NT2/D1 (cell line): ENCODE measurements around the gene PLXNA2.

Experiments used
- DNase-seq: peaks from one replicate; pipeline ENCODE4 v3.0.0-alpha.2; 2011; ENCODE audit warnings: low read depth, low spot score
- H3K27me3 ChIP-seq: 2 replicates; pipeline ENCODE4 v1.6.0; 2011; ENCODE audit warnings: mild to moderate bottlenecking; ENCODE audit not compliant: insufficient read length, insufficient read depth
- H3K36me3 ChIP-seq: 2 replicates; pipeline ENCODE4 v1.6.1; 2011; ENCODE audit warnings: mild to moderate bottlenecking, low read length, mixed read lengths; ENCODE audit not compliant: insufficient read depth, insufficient read length
- H3K4me1 ChIP-seq: 2 replicates; pipeline ENCODE4 v1.5.1; 2011; ENCODE audit not compliant: insufficient read depth, insufficient read length
- H3K4me3 ChIP-seq: 2 replicates; pipeline ENCODE4 v1.5.1; 2011; ENCODE audit warnings: low read depth; ENCODE audit not compliant: insufficient read length
- H3K9ac ChIP-seq: 2 replicates; pipeline ENCODE4 v1.6.0; 2011; ENCODE audit warnings: low read depth; ENCODE audit not compliant: insufficient read length
- H3K9me3 ChIP-seq: 2 replicates; pipeline ENCODE4 v1.5.1; 2011; ENCODE audit warnings: mild to moderate bottlenecking, low read length; ENCODE audit not compliant: insufficient read depth
- SUZ12 ChIP-seq: IDR thresholded peaks from 2 replicates; pipeline ENCODE4 v1.6.1; 2011; ENCODE audit not compliant: insufficient read length, insufficient read depth; ENCODE audit errors: extremely low read depth
- YY1 ChIP-seq: IDR thresholded peaks from 2 replicates; pipeline ENCODE4 v1.6.1; 2011; ENCODE audit not compliant: insufficient read length, insufficient read depth
- ZNF274 ChIP-seq: IDR thresholded peaks from 2 replicates; pipeline ENCODE4 v1.6.1; 2011; ENCODE audit warnings: mild to moderate bottlenecking, low read depth, low read length

Gene PLXNA2

DNA sequence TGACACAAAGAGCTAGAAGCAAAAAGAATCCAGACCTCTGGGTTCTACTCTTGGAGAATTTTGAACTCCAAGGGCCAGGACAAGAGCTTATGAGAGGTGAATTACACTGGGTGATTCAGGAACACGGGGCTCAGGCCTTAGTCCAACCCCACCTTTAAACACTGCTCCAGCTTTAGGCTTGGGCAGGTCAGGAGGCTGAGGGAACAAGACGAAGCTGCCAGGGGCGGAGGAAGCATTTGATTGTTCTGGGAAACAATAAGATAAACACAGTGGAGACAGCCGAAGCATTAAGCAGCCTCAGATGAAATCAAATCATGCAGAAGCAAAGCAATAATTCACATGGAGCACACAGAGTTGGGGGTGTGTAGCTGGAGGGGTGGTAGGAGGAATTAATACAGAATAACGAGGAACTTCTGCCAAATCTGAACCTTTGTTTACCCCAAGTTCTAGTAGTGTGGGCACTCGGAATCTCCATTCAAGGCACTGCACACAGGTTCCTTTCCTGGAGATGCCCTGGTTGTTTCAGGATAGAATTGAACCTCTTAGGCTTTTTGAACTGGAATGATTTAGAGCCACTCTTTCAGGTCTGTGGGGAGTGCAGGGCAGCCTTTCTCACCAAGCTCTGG is 93.2 kb downstream of the PLXNA2 start:
- Histone ChIP-seq H3K27me3 (no peaks in the 10 kb centered on the region), H3K36me3 (no peaks in the 10 kb centered on the region), H3K4me1 (peaks cover 7% of the 10 kb centered on the region), H3K9ac (no peak overlapping the region), H3K9me3 (no peaks in the 10 kb centered on the region), H3K4me3 (no peak overlapping the region)
- TF ChIP-seq SUZ12 (no peak), YY1 (no peak)
- DNase-seq = no peak

- Histone ChIP-seq H3K9ac (no peak overlapping the region), H3K27me3 (no peaks in the 10 kb centered on the region), H3K36me3 (no peaks in the 10 kb centered on the region), H3K4me3 (no peak overlapping the region), H3K9me3 (no peaks in the 10 kb centered on the region), H3K4me1 (peaks cover 12% of the 10 kb centered on the region)
- TF ChIP-seq ZNF274 (no peak), YY1 (no peak), SUZ12 (no peak)
- no peak for DNase-seq
Observed at GRCh38 chr1:208149776-208150514, 94.2 kb downstream of the PLXNA2 start.

- Histone ChIP-seq H3K27me3 (no peaks in the 10 kb centered on the region), H3K9ac (no peak overlapping the region)
Observed at GRCh38 chr1:208149213-208149612, 95.0 kb downstream of the PLXNA2 start.

GRCh38 chr1:208148380-208148779 is 95.8 kb downstream of the PLXNA2 start:
- Histone ChIP-seq H3K9ac (no peak overlapping the region), H3K36me3 (no peaks in the 10 kb centered on the region), H3K27me3 (no peaks in the 10 kb centered on the region), H3K4me3 (no peak overlapping the region), H3K9me3 (no peaks in the 10 kb centered on the region), H3K4me1 (peaks cover 12% of the 10 kb centered on the region)
- TF ChIP-seq ZNF274 = no peak
- TF ChIP-seq SUZ12 = no peak
- TF ChIP-seq YY1 = no peak
- DNase-seq = no peak

More at GRCh38 chr1:208149213-208149612, 95.0 kb downstream of the PLXNA2 start:
- no peaks in the 10 kb centered on the region for H3K9me3 ChIP-seq
- no peak for TF ChIP-seq SUZ12
- no peaks in the 10 kb centered on the region for H3K36me3 ChIP-seq
- H3K4me1 ChIP-seq = peaks cover 12% of the 10 kb centered on the region
- no peak for DNase-seq
- H3K4me3 ChIP-seq = no peak overlapping the region

DNA sequence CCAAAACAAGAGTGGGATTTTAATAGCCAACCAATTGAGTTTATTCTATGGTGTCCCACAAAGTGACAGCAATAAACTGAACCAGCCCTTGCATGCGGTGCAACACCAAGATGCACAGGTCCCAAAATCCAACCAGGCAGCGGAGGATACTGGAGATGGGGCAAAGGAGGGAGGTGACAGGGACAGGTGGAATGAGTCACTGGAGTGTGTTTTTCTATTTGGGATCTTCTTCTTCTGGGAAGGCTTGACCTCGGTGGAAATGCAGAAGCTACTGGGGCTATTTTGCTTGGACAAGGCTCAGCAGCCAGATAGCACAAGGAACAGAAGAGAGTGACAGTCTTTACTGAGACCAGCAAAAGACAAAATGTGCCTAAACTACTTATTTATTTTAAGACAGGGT is 97.5 kb downstream of the PLXNA2 start:
- peaks cover 4% of the 10 kb centered on the region for H3K36me3 ChIP-seq
- TF ChIP-seq YY1 (no peak), ZNF274 (no peak), SUZ12 (no peak)
- no peak for DNase-seq
- no peak overlapping the region for H3K9ac ChIP-seq
- no peaks in the 10 kb centered on the region for H3K9me3 ChIP-seq
- H3K4me3 ChIP-seq = no peak overlapping the region
- peaks cover 12% of the 10 kb centered on the region for H3K4me1 ChIP-seq
- H3K27me3 ChIP-seq = no peaks in the 10 kb centered on the region

DNA sequence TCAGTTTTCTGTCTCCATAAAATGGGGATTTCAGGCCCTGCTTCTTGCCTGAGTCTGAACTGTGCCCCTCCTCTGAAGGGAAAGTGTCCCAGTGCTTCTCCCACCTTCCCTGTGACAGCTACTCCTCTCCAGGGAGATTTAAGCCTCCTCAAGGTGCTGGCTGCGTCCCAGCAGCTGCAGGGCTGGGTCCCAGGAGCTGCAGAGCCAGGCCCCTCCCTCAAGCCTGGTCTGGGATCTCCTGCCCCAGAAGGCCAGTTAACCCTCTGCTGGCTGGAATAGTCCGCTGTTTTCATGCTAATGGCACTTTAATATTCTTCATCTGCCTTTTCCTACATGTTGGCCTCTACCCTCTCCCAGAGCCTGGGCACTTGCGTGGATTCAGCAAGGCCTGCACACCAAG is 99.0 kb downstream of the PLXNA2 start:
- Histone ChIP-seq H3K9ac (no peak overlapping the region), H3K27me3 (no peaks in the 10 kb centered on the region), H3K9me3 (no peaks in the 10 kb centered on the region), H3K36me3 (peaks cover 4% of the 10 kb centered on the region), H3K4me1 (peaks cover 8% of the 10 kb centered on the region), H3K4me3 (no peak overlapping the region)
- no peak for TF ChIP-seq ZNF274
- no peak for TF ChIP-seq YY1
- no peak for TF ChIP-seq SUZ12
- DNase-seq = no peak

GRCh38 chr1:208142590-208143382 is 101.4 kb downstream of the PLXNA2 start:
- Histone ChIP-seq H3K4me3 (no peak overlapping the region), H3K4me1 (peaks cover 5% of the 10 kb centered on the region), H3K27me3 (no peaks in the 10 kb centered on the region), H3K36me3 (peaks cover 4% of the 10 kb centered on the region), H3K9me3 (no peaks in the 10 kb centered on the region), H3K9ac (no peak overlapping the region)
- no peak for DNase-seq
- TF ChIP-seq YY1 (no peak), SUZ12 (no peak), ZNF274 (no peak)
